ENCODE results near the gene C18orf32. TPM values are rescaled to one million over a fixed set of nuclear protein-coding genes. Genes with fewer than 3 reads are reported as not detected.
"Not testable (repeated sequence)": the region's sequence is repeated elsewhere in the genome, so short reads cannot be mapped to it uniquely, and the experiment has no call there.

Gene C18orf32
- total RNA-seq, 2 donors from 2014 or later: 37.1 to 56.6 TPM

GRCh38 chr18:49527631-49528327, 40.7 kb upstream of the C18orf32 start:
- DNase-seq (ENCODE audit: low spot score): no peak
- Histone ChIP-seq H3K4me3 (no peak overlapping the region), H3K9me3 (no peaks in the 10 kb centered on the region), H3K27ac (no peak overlapping the region), H3K4me1 (replicated peaks) (no peaks in the 10 kb centered on the region), H3K27me3 (replicated peaks; ENCODE audit: insufficient read depth) (no peaks in the 10 kb centered on the region), H3K36me3 (no peaks in the 10 kb centered on the region)
- 56% methylated on average over 8 of the region's 8 CpGs for WGBS
- no peak for TF ChIP-seq POLR2AphosphoS5 (IDR thresholded peaks at IDR 0.05)
- no peak for TF ChIP-seq POLR2A (IDR thresholded peaks at IDR 0.05)
- TF ChIP-seq CTCF (IDR thresholded peaks at IDR 0.05): no peak
- intact Hi-C loops (cut with DNase I): no loop called here

- DNase-seq (ENCODE audit: low spot score): no peak
- TF ChIP-seq CTCF (IDR thresholded peaks at IDR 0.05): no peak
- TF ChIP-seq POLR2A (IDR thresholded peaks at IDR 0.05): no peak
- no peak for TF ChIP-seq POLR2AphosphoS5 (IDR thresholded peaks at IDR 0.05)
- no peaks in the 10 kb centered on the region for H3K27me3 ChIP-seq (replicated peaks; ENCODE audit: insufficient read depth)
- H3K27ac ChIP-seq: no peak overlapping the region
- intact Hi-C loops (cut with DNase I): no loop called here
- H3K4me3 ChIP-seq: no peak overlapping the region
- WGBS: 97% methylated on average over 2 of the region's 2 CpGs
- H3K4me1 ChIP-seq (replicated peaks): no peaks in the 10 kb centered on the region
- H3K36me3 ChIP-seq: no peaks in the 10 kb centered on the region
- no peaks in the 10 kb centered on the region for H3K9me3 ChIP-seq
Observed at GRCh38 chr18:49525981-49526380, 38.9 kb upstream of the C18orf32 start.

- 100% methylated on average over 2 of the region's 2 CpGs for WGBS
- Histone ChIP-seq H3K4me3 (no peak overlapping the region), H3K27ac (no peak overlapping the region), H3K36me3 (no peaks in the 10 kb centered on the region), H3K4me1 (replicated peaks) (no peaks in the 10 kb centered on the region), H3K9me3 (no peaks in the 10 kb centered on the region), H3K27me3 (replicated peaks; ENCODE audit: insufficient read depth) (no peaks in the 10 kb centered on the region)
- TF ChIP-seq CTCF (IDR thresholded peaks at IDR 0.05) (no peak), POLR2AphosphoS5 (IDR thresholded peaks at IDR 0.05) (no peak), POLR2A (IDR thresholded peaks at IDR 0.05) (no peak)
- no peak for DNase-seq (ENCODE audit: low spot score)
- intact Hi-C loops (cut with DNase I): no loop called here
Observed at GRCh38 chr18:49524951-49525350, 37.9 kb upstream of the C18orf32 start.

GRCh38 chr18:49524349-49524748, 37.3 kb upstream of the C18orf32 start:
- Histone ChIP-seq H3K4me1 (replicated peaks) (no peaks in the 10 kb centered on the region), H3K9me3 (no peaks in the 10 kb centered on the region), H3K27ac (no peak overlapping the region), H3K36me3 (no peaks in the 10 kb centered on the region), H3K4me3 (no peak overlapping the region), H3K27me3 (replicated peaks; ENCODE audit: insufficient read depth) (no peaks in the 10 kb centered on the region)
- no peak for DNase-seq (ENCODE audit: low spot score)
- 90% methylated on average over 2 of the region's 2 CpGs for WGBS
- no peak for TF ChIP-seq POLR2A (IDR thresholded peaks at IDR 0.05)
- no peak for TF ChIP-seq CTCF (IDR thresholded peaks at IDR 0.05)
- TF ChIP-seq POLR2AphosphoS5 (IDR thresholded peaks at IDR 0.05): no peak
- intact Hi-C loops (cut with DNase I): no loop called here

- H3K36me3 ChIP-seq; DNase-seq (ENCODE audit: low spot score); H3K4me1 ChIP-seq (replicated peaks); H3K27me3 ChIP-seq (replicated peaks; ENCODE audit: insufficient read depth); H3K27ac ChIP-seq; H3K4me3 ChIP-seq; intact Hi-C loops (cut with DNase I); H3K9me3 ChIP-seq: not testable (repeated sequence)
- 95% methylated on average over 7 of the region's 7 CpGs for WGBS
Observed at GRCh38 chr18:49523580-49524093, 36.6 kb upstream of the C18orf32 start.
